Suppressor macrophage treated with lipopolysaccharide for 1 hour (primary cell): ENCODE measurements around the gene SLC25A48.

Experiments
- DNase-seq, 3 donors: peaks; one replicate each; pipeline ENCODE4 v3.0.0-alpha.2; 2020 to 2022

The SLC25A48 gene

GRCh38 chr5:135859641-135860040 lies 25.2 kb downstream of the SLC25A48 start:
- peak; percentile 58 to 74 (median 62) for DNase-seq

- peak; percentile 74 to 95 (median 93) for DNase-seq
Measured at GRCh38 chr5:135861641-135862040, 27.2 kb downstream of the SLC25A48 start.

GRCh38 chr5:135862086-135862485 lies 27.6 kb downstream of the SLC25A48 start:
- no peak for DNase-seq

GRCh38 chr5:135862744-135863143 lies 28.3 kb downstream of the SLC25A48 start:
- no peak for DNase-seq

DNA sequence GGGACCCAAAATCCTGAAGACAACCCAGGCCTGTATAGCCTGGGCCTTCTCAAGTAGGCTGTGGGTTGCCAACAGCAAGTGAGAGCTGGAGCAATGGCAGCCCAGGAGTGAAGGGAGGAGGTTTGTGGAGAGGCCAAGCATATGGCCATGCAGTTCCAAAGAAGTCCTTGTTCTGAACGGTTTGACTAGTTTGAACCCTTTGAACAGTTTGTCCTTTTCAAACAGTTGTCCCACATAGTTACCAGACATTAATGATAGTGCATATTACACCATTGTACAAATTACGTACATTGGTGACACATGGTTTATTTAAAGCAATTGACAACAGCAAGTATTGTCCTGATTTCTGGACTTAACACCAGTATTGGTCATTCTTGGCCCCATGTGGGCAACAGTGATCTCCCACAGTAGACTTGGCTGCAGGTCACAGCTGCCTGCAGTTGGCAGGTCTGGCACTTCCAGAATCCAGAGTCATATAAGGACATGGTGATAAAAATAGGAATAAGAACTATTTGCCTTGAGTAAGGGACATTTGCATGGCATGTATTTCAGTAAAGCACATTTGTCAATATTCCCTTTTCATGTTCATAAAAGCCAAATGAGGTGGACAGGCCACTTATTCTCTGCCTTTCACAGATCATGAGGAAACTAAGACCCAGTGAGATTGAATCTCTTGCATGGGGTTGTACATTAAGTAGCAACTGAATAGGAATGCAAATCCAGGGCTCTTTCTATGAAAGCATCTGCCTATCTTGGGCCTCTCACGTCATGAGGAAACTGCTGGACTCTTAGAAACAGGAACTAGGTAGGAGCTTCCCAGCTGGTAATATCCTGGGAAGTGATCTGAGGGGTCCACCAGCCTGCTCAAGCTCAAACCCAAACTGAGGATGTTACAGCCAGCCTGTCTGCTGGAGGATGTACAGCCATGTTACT lies 30.3 kb downstream of the SLC25A48 start:
- DNase-seq, result peak; percentile 70 to 86 (median 78)

GRCh38 chr5:135866016-135866415 lies 31.6 kb downstream of the SLC25A48 start:
- peak; percentile 25 to 47 (median 30) for DNase-seq

DNA sequence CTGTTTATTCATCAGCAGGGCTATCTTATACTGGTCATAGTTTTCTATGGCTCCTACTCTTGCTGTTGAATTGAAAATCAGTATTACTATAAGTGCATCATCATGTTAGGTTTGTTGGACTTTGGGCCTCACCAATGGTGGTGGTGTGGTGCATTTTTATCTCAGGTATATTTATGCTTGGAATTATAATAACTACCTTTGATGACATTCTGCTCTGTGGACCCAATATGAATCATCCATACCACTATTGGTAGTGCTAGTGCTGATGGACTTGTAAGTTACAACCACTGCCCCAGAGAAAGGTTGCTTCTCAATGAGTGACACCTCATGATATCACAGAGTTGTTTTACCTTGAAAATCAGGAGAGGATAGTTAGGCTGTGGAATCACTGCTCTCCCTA lies 33.1 kb downstream of the SLC25A48 start:
- no peak for DNase-seq

- no peak for DNase-seq
Measured at GRCh38 chr5:135868681-135869080, 34.2 kb downstream of the SLC25A48 start.

- DNase-seq, result no peak
Measured at GRCh38 chr5:135869276-135869675, 34.8 kb downstream of the SLC25A48 start.

DNA sequence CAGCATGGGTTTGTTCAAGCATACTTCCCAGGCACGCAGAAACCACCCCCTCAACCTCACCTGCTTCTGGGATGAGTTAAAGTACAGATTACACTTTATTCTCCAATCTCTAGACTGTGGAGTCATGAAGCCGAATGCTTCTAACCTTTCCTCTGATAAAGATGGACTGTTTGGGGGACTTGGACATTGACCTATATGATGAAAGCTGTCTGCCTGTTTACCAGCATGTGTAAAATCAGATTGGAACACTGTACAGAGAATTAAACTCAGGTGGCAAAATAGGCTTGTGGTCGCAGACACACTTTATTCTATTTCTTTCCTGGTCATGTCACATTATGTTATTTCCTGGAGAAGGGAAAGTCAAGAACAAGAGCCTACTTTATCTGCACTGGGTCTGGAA lies 35.5 kb downstream of the SLC25A48 start:
- no peak for DNase-seq

DNA sequence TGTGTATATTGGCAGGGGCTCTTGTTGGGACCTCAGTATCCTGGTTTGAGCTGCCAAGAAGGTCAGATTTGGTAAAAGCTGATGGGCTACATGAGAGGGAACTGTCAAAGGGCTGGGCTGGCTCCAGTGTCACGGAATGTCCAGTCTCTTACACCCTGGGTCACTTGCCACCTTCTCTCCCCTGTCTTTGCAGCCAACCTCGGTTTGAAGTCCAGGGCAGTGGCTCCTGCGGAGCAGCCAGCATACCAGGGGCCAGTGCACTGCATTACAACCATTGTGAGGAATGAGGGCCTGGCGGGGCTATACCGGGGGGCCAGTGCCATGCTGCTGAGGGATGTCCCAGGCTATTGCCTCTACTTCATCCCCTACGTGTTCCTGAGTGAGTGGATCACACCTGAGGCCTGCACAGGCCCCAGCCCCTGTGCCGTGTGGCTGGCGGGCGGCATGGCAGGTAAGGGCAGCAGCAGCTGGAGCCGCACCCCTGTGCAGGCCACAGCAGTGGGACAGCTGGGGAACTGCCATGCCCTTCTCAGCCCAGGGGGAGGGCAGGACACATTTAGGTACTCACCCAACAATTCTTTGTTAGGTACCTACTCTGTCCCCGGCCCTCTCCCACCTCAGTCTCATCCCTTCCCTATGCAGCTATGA lies 36.9 kb downstream of the SLC25A48 start:
- DNase-seq, result no peak

DNA sequence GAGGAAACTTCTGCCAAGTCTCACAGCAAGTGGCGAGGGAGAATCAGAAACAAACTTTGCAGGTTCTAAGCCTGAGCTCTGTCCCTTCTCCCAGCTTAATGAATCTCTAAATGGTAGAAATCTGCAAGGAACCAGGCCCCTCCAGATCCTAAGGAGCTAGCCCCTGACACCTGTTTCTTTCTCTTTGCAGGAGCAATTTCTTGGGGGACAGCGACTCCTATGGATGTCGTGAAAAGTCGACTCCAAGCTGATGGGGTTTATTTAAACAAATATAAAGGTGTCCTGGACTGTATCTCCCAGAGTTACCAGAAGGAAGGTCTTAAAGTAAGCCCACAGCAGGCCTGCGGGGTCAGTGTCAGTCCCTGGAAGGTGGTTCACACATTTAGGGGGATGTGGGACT lies 39.4 kb downstream of the SLC25A48 start:
- DNase-seq, result no peak

GRCh38 chr5:135874461-135874860 lies 40.0 kb downstream of the SLC25A48 start:
- no peak for DNase-seq

GRCh38 chr5:135875567-135875966 lies 41.1 kb downstream of the SLC25A48 start:
- no peak for DNase-seq

DNA sequence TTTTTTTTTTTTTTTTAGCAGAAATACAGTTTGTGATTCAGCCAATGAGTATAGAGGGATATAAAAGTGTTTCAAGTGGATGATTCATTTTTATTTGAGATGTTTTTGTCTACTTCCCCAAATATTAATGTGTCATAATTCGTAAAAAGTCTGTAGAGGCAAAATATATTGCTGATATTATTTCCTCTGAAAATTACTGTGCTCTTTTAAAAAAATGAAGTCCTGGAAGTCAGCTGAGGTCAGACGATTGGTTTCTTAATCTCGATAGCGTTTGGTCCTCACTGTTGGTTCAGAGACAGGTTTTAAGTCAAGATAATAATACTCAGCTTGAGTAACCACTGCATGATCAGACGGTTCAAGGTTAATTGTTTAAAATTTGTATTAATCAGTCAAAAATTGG lies 41.7 kb downstream of the SLC25A48 start:
- DNase-seq, result peak; percentile 52 to 89 (median 85)

GRCh38 chr5:135877570-135878155 lies 43.2 kb downstream of the SLC25A48 start:
- DNase-seq, result no peak

DNA sequence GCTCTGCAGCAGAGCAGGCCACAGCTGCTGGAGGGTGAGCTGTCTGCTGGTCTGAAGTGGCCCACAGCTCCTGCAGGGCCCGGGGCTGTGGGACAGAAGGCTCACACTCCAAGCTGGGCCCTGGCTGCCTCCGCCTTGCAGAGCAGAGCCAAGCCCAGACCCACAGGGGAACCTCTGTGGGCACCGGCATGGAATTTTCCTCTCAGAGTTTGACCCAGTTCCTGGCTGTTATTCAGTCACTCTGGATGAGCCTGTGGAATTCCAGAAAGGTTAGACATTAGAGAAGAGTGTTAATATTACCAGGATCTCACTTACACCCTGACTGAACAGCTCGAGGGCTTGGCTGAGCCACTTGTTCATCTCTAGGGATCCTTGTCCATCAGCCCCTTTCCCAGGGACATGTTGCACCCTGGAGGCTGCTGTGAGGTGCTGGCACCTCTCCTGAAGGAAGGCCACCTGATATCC lies 43.7 kb downstream of the SLC25A48 start:
- no peak for DNase-seq

GRCh38 chr5:135879591-135879990 lies 45.1 kb downstream of the SLC25A48 start:
- DNase-seq, result no peak

- DNase-seq, result no peak
Measured at GRCh38 chr5:135880278-135880677, 45.8 kb downstream of the SLC25A48 start.

DNA sequence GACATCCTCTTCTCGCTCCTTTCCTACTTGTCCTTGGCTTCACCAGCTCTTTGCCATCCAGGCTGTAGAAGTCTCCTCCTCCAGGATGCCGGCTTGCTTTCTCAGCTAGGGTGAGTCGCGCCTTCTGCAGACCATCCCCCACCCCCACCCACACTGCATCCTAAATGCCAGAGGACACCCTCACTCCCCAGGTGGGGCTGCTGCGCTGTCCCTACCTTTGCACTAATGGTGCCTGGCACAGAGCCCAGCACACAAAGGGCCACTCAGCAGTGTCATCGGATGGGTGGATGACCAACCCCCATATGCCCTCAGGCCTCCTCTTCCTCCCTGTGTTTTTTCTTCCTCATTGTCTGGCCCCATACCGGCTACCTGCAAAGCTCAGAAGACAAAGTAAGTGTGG lies 46.3 kb downstream of the SLC25A48 start:
- no peak for DNase-seq

- no peak for DNase-seq
Measured at GRCh38 chr5:135881244-135881643, 46.8 kb downstream of the SLC25A48 start.

GRCh38 chr5:135881819-135882218 lies 47.4 kb downstream of the SLC25A48 start:
- no peak for DNase-seq

DNA sequence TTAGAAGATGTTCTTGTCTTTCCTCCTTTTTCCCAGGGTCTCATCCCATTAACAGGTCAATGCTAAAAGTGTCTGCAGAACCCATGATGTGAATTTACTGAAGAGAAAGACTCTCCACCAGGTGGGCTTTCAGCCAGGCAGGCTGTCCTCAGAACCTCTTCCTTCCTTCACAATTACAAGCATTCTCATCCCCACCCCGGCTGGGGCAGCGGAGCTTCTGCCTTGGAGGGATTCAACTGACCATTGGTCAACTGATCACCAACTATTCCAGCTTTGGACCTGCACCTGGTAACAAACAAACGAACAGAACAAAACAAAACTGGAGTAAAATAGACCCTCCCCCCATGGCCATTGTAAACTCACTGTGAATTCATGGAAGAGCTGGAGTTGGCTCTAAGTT lies 48.6 kb downstream of the SLC25A48 start:
- DNase-seq, result no peak

- DNase-seq, result peak in 1 of 3 donors; percentile 25
Measured at GRCh38 chr5:135883441-135883840, 49.0 kb downstream of the SLC25A48 start.
